GM12874 (cell line): ENCODE measurements around the gene PTPN12.

Source experiments
- TF ChIP-seq, protein P1 (sequence below): IDR thresholded peaks from 2 replicates; pipeline ENCODE4 v1.5.1; 2011; ENCODE audit warnings: low read depth, mild to moderate bottlenecking, control low read depth, low read length, moderate library complexity; ENCODE audit not compliant: insufficient read depth

PTPN12 gene

DNA sequence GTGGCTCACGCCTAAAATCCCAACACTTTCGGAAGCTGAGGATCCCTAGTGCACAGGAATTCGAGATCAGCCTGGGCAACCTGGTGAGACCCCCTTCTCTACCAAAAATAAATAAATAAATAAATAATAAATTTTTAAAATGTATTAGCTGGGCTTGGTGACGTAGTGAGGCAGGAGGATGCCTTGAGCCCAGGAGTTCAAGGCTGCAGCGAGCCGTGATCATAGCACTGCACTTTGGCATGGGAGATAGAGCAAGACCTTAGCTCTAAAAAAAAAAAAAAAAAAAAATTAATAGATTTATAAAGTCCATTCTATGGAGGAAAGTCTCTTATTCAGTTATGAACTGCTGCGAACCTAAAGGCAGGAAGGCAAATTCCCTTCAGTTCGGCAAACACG is 1.1 kb upstream of the PTPN12 start:
- TF ChIP-seq, protein P1, sequence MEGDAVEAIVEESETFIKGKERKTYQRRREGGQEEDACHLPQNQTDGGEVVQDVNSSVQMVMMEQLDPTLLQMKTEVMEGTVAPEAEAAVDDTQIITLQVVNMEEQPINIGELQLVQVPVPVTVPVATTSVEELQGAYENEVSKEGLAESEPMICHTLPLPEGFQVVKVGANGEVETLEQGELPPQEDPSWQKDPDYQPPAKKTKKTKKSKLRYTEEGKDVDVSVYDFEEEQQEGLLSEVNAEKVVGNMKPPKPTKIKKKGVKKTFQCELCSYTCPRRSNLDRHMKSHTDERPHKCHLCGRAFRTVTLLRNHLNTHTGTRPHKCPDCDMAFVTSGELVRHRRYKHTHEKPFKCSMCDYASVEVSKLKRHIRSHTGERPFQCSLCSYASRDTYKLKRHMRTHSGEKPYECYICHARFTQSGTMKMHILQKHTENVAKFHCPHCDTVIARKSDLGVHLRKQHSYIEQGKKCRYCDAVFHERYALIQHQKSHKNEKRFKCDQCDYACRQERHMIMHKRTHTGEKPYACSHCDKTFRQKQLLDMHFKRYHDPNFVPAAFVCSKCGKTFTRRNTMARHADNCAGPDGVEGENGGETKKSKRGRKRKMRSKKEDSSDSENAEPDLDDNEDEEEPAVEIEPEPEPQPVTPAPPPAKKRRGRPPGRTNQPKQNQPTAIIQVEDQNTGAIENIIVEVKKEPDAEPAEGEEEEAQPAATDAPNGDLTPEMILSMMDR: no peak

DNA sequence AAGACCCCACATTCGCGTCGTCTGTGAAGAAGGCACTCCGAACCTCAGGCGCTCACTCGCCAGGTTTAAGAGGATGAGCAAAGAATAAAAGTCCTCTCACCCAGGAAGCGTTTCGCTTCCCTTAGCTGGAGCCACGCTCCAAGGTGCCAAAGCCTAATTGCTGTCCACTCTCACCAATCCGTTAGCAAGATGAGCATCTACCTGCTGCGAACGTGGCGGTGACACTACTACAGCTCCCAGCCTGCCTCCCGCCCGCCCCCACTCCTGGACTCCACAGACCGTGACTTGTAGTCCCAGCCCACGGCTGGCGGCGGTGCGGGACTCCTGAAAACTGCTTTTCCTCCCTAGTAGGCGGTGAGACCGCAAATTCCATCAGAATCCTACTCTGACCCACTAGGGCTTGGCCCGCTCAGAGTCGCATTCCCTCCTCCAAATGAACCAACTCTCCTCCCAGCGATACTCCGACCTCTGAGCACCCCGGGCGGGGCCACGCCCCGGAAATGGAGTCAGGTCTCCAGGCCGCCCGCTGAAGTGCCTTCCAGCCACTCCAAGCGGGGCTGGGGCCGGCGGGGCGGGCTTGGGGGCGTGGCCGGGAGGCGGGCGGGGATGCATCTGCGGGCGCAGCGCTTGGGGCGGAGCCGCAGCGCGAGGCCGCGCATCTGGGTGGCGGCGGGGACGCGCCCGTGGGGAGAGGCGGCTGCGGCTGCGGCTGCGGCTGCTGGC is 521 bp upstream of the PTPN12 start:
- TF ChIP-seq, protein P1: no peak

DNA sequence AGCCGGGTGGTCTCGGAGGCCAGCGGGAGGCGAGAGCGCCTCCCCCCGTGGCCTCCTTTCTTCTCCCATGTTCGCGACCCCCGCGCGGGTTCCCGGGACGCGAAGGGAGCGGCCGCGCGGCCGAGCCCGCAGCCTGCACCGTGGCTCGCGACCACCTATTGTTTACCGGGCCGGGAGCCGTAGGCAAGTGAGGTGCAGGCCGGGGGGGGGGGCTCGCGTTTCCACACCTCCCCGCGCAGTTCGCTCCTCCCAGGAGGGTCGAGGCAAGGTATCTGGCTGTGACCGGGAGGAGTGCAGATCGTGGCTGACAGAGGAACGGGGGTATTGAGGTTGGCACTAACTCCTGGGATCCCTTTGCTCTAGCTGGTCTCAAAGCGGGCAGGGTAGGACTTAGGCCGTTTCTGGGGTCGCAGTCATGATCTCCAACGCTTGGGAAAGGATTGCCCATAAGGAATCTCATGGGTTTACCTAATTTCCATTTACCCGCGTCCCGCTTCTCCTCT is 734 bp downstream of the PTPN12 start:
- TF ChIP-seq, protein P1: no peak

DNA sequence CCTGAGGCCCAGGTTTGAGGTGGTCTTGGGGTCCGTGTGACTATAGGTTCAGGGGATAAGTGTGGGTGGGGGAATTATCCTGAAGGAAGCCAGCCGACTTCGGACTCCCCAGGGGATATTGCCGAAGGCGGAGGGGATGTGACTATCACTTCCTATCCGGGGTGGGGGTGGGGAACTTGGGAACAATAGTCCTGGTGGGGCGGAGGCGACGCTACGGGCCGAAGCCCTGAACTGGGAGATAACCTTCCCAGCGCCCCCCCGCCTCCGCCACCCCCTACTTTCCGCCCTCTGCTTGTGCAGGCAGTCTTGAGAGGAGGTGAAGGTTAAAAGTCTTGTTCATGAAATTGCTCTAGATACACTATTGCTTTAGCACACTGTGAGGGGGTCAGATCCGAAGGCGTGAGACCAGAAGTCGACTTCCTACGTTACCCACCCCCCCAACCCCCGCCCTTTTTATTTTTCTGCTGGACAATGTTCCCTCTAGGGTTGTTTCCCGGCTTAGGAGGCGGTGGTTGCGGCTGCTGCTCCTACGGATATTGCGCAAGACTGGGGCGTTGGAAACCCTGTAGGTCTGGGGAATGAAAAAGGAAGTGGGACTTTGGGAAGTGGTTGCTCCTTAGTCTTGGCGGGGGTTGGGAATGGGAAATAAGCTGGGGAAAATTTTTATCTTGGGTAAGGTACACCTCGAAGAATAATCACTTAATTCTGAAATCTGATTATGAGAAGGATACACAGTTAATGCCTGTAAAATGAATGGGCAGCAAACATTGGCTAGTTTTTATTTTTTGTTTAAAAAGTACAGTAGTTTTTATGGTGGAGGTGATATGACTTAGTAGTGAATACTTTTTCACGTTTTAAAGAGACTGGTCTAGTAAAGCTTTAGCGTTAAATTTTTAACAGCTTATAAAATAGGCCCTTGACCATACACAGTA is 1.5 kb downstream of the PTPN12 start:
- TF ChIP-seq, protein P1: no peak

DNA sequence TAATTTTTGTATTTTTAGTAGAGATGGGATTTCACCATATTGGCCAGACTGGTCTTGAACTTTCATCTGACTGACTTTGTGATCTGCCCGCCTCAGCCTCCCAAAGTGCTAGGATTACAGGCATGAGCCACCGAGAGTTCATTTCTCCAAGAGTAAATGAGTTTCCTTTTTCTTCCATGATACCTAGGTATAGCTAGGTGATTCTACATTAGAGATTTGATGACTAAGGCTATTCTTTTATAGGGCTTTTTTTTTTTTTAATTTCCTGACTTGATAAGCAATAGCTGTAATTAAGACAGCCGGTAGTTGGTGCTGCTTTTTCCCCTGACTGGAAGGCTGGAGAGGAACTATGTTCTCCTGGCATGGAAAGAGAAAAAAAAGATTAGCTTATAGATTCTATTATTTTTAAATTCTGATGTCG is 3.3 kb downstream of the PTPN12 start:
- TF ChIP-seq, protein P1: no peak

DNA sequence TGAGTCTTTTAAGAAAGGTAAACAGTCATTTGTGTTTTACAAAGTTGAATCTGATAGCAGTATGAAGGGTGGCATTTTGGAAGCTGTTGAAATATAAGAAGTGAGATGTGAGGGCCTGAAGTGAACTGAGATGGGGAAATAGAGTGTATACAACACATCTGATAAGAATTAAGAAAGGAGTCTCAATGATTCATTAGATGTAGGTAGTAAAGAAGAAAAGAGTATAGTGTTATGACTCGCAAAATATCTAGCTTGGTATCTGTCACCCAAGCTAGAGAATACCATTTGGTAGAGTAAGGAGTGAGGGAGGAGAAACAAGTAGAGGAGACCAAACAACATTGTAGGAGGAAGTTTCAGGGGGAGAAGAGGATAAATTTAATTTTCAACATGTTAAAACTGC is 5.3 kb downstream of the PTPN12 start:
- TF ChIP-seq, protein P1: no peak

DNA sequence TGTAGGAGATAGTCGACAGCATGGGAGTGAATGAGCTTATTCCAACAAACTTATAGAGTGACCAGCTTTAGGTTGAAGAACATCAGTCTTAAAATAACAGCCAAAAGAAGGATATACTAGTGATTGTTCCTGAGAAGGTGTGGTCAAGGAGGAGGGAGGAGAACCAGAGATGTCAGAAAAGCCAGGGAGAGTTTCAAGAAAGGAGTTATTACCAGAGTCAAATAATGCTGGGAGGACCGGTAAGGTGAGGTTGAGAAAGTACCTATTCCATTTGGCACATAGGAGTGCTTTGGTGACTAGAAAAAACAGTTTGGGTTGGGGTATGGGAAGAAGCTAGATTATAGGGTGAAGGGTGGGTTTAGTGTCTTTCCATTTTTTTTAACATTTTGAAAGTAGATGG is 5.8 kb downstream of the PTPN12 start:
- TF ChIP-seq, protein P1: no peak
